ENCODE results near the gene PDE6D. TPM values are rescaled to one million over a fixed set of nuclear protein-coding genes. Genes with fewer than 3 reads are reported as not detected.

The PDE6D gene
- total and polyA plus RNA-seq, 2 of the 13 experiments (the other 11 are each of a cell fraction or from before 2014, with no cell fraction given) = 14.1 to 23.2 TPM

DNA sequence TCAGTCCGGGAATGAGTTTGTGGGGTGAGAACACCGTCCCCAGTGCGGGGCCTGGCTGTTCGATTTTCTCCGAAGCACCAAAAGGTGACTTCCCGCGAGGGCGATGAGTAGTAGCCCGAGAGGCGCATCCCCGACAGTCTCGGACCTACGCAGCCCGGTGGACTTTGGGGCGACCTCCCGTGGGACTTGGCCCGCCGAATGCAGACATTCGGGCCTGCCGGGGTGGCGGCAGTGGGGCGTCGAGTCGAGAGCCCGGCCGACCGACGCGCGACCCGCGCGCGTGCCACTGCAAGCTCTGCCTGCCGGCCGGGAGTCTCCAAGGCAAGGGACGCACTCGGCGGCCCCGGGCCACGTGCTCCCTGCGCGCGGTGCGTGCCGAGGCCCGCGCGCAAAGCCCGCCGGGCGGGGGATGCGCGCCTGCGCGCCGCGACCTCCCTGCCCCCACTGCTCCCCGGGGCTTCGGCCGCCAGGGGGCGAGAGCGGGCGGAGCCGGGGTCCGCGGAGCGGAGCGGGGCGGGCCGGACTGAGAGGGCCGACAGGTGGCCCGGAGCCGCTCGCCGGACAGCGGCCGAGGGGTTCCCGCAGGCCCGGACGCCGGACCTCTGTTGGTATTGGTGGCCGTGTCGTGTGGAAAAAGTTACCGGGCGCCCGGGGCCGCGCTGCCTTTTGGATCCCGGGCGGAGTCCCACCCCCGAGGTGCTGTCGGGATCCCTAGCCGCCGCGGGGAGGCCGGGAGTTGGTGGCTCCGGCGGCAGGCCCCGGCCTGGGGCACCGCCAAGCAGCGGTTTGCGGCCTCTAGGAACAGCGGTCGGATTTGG lies 70.9 kb downstream of the PDE6D start (continued):
- TF ChIP-seq, protein P1, sequence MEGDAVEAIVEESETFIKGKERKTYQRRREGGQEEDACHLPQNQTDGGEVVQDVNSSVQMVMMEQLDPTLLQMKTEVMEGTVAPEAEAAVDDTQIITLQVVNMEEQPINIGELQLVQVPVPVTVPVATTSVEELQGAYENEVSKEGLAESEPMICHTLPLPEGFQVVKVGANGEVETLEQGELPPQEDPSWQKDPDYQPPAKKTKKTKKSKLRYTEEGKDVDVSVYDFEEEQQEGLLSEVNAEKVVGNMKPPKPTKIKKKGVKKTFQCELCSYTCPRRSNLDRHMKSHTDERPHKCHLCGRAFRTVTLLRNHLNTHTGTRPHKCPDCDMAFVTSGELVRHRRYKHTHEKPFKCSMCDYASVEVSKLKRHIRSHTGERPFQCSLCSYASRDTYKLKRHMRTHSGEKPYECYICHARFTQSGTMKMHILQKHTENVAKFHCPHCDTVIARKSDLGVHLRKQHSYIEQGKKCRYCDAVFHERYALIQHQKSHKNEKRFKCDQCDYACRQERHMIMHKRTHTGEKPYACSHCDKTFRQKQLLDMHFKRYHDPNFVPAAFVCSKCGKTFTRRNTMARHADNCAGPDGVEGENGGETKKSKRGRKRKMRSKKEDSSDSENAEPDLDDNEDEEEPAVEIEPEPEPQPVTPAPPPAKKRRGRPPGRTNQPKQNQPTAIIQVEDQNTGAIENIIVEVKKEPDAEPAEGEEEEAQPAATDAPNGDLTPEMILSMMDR (CRISPR knock-in tag; IDR thresholded peaks at IDR 0.05) = peak; percentile 78
- TF ChIP-seq TGIF2 (CRISPR knock-in tag; IDR thresholded peaks at IDR 0.05) (peak; percentile 95), PHF5A (CRISPR knock-in tag; IDR thresholded peaks at IDR 0.05; ENCODE audit: low read depth, unreplicated experiment) (no peak), ZMYM2 (CRISPR knock-in tag; IDR thresholded peaks at IDR 0.05) (peak; percentile 86), HNRNPK (IDR thresholded peaks at IDR 0.05; ENCODE audit: low read depth, low read length, poor library complexity, severe bottlenecking) (peak; percentile 64), MIER3 (CRISPR knock-in tag; IDR thresholded peaks at IDR 0.05; ENCODE audit: borderline replicate concordance) (no peak), TCF12 (IDR thresholded peaks at IDR 0.05) (no peak), TCF12 (CRISPR knock-in tag; IDR thresholded peaks at IDR 0.05) (peak; percentile 24), ZGPAT (CRISPR knock-in tag; IDR thresholded peaks at IDR 0.05) (peak; percentile 90), HOXA7 (CRISPR knock-in tag; IDR thresholded peaks at IDR 0.05) (peak; percentile 98), PRPF4 (IDR thresholded peaks at IDR 0.05; ENCODE audit: low read depth, low read length, poor library complexity, severe bottlenecking) (peak; percentile 83), ZNF547 (CRISPR knock-in tag; IDR thresholded peaks at IDR 0.05) (peak; percentile 100), RBM22 (optimal IDR thresholded peaks at IDR 0.05; ENCODE audit: low read length) (peak; percentile 15), ZNF580 (CRISPR knock-in tag; IDR thresholded peaks at IDR 0.05; ENCODE audit: borderline replicate concordance, low read depth) (peak; percentile 99; the same call in 1 of the 2 replicates), THYN1 (CRISPR knock-in tag; IDR thresholded peaks at IDR 0.05; ENCODE audit: borderline replicate concordance, low read depth) (no peak), SRSF9 (IDR thresholded peaks at IDR 0.05; ENCODE audit: borderline replicate concordance, insufficient read depth, low read depth, low read length, poor library complexity, severe bottlenecking) (no peak), ZNF577 (CRISPR knock-in tag; IDR thresholded peaks at IDR 0.05; ENCODE audit: borderline replicate concordance, low read depth) (peak; percentile 97), SALL1 (CRISPR knock-in tag; IDR thresholded peaks at IDR 0.05) (peak; percentile 99), ZNF773 (CRISPR knock-in tag; IDR thresholded peaks at IDR 0.05; ENCODE audit: borderline replicate concordance) (peak; percentile 100)
- TF ChIP-seq, protein P2, sequence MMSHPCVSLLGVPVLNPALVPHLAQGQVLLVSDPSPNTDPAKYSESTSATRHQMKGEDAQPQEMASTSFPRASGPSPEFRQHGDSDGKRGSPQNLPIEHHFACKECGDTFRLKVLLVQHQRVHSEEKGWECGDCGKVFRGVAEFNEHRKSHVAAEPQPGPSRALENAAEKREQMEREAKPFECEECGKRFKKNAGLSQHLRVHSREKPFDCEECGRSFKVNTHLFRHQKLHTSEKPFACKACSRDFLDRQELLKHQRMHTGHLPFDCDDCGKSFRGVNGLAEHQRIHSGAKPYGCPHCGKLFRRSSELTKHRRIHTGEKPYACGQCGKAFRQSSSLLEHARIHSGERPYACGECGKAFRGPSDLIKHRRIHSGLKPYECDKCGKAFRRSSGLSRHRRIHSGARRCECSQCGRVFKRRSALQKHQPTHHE (CRISPR knock-in tag; IDR thresholded peaks at IDR 0.05; ENCODE audit: borderline replicate concordance) = peak; percentile 99
- TF ChIP-seq, protein P3, sequence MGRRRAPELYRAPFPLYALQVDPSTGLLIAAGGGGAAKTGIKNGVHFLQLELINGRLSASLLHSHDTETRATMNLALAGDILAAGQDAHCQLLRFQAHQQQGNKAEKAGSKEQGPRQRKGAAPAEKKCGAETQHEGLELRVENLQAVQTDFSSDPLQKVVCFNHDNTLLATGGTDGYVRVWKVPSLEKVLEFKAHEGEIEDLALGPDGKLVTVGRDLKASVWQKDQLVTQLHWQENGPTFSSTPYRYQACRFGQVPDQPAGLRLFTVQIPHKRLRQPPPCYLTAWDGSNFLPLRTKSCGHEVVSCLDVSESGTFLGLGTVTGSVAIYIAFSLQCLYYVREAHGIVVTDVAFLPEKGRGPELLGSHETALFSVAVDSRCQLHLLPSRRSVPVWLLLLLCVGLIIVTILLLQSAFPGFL (CRISPR knock-in tag; IDR thresholded peaks at IDR 0.05) = peak; percentile 99
